ENCODE results near the gene RAP1A. TPM values are rescaled to one million over a fixed set of nuclear protein-coding genes. Genes with fewer than 3 reads are reported as not detected.

The RAP1A gene
- total and polyA plus RNA-seq, 3 donors from 2014 or later, result 20.8 to 42.8 (median 27.6) TPM

- no peak overlapping the region for H3K27ac ChIP-seq
- intact Hi-C loops (cut with DNase I; ENCODE audit: low total_unique reads), result no loop called here
- H3K9me3 ChIP-seq, result no peaks in the 10 kb centered on the region
- H3K4me3 ChIP-seq, result no peak overlapping the region
- no peaks in the 10 kb centered on the region for H3K27me3 ChIP-seq
- no peaks in the 10 kb centered on the region for H3K36me3 ChIP-seq (ENCODE audit: low read depth, missing control alignments)
- 82 to 83% methylated on average over 3 of the region's 3 CpGs for WGBS, 2 donors
- DNase-seq, result no peak
- no peak for TF ChIP-seq CTCF (IDR thresholded peaks at IDR 0.05)
- TF ChIP-seq POLR2A (IDR thresholded peaks at IDR 0.05), result no peak
- peaks cover 9% of the 10 kb centered on the region for H3K4me1 ChIP-seq
Measured at GRCh38 chr1:111615870-111616715, 3.5 kb upstream of the RAP1A start.

GRCh38 chr1:111618081-111618480 is 1.5 kb upstream of the RAP1A start:
- H3K4me3 ChIP-seq, result no peak overlapping the region
- TF ChIP-seq CTCF (IDR thresholded peaks at IDR 0.05) (no peak), POLR2A (IDR thresholded peaks at IDR 0.05) (no peak)
- 64 to 65% methylated on average over 2 of the region's 2 CpGs for WGBS, 2 donors
- no peaks in the 10 kb centered on the region for H3K27me3 ChIP-seq
- peaks cover 25% of the 10 kb centered on the region for H3K4me1 ChIP-seq
- no peaks in the 10 kb centered on the region for H3K36me3 ChIP-seq (ENCODE audit: low read depth, missing control alignments)
- DNase-seq, result no peak
- intact Hi-C loops (cut with DNase I; ENCODE audit: low total_unique reads), result no loop called here
- H3K27ac ChIP-seq, result no peak overlapping the region
- no peaks in the 10 kb centered on the region for H3K9me3 ChIP-seq

- no peaks in the 10 kb centered on the region for H3K36me3 ChIP-seq (ENCODE audit: low read depth, missing control alignments)
- H3K4me1 ChIP-seq, result peaks cover 25% of the 10 kb centered on the region
- H3K4me3 ChIP-seq, result peak overlapping the region; percentile 75 to 96
- H3K27ac ChIP-seq, result peak overlapping the region; percentile 96 to 97
- no peaks in the 10 kb centered on the region for H3K27me3 ChIP-seq
- intact Hi-C loops (cut with DNase I; ENCODE audit: low total_unique reads), result no loop called here
- no peak for TF ChIP-seq CTCF (IDR thresholded peaks at IDR 0.05)
- TF ChIP-seq POLR2A (IDR thresholded peaks at IDR 0.05), result no peak
- WGBS, 2 donors, result 32 to 42% methylated on average over 19 of the region's 19 CpGs
- no peaks in the 10 kb centered on the region for H3K9me3 ChIP-seq
- no peak for DNase-seq
Measured at GRCh38 chr1:111618961-111619634, 491 bp upstream of the RAP1A start.

GRCh38 chr1:111620441-111620971 is 917 bp downstream of the RAP1A start:
- Histone ChIP-seq H3K4me1 (peaks cover 25% of the 10 kb centered on the region), H3K4me3 (peak overlapping the region; percentile 75 to 96), H3K27me3 (no peaks in the 10 kb centered on the region), H3K36me3 (ENCODE audit: low read depth, missing control alignments) (no peaks in the 10 kb centered on the region), H3K9me3 (no peaks in the 10 kb centered on the region), H3K27ac (peak overlapping the region; percentile 96 to 97)
- intact Hi-C loops (cut with DNase I; ENCODE audit: low total_unique reads), result no loop called here
- 0 to 1% methylated on average over 12 of the region's 12 CpGs for WGBS, 2 donors
- DNase-seq, result no peak
- TF ChIP-seq CTCF (IDR thresholded peaks at IDR 0.05) (no peak), POLR2A (IDR thresholded peaks at IDR 0.05) (no peak)

Measured in testis (tissue), 3 donors.